Adrenal gland (tissue), 5 donors: ENCODE measurements around the gene KCNK5.

Experiments used
- CTCF ChIP-seq, 6 experiments: fragments of 450-650 bp in 4 of 6; fragments of 200-600 bp in 2 of 6; sonication (generic) in 1 of 6; IDR thresholded peaks; 1 replicate in 5 of 6; 2 replicates in 1 of 6; pipeline versions ENCODE4 v1.5.1 to v1.8.0; 2016 to 2021; ENCODE audit warnings: antibody characterized with exemption in 6 of 6, mild to moderate bottlenecking in 2 of 6, moderate library complexity in 1 of 6
- POLR2A ChIP-seq, 2 donors: fragments of 450-650 bp; IDR thresholded peaks; one replicate each; pipeline ENCODE4 v1.6.1; 2017; ENCODE audit warnings: antibody characterized with exemption in 2 of 2, mild to moderate bottlenecking in 2 of 2, moderate library complexity in 1 of 2
- donor health status: DM: no; HTN: no; CAD: no.

GRCh38 chr6:39173270-39173669 is 56.0 kb downstream of the KCNK5 start:
- no peak for TF ChIP-seq CTCF (IDR thresholded peaks at IDR 0.05)
- no peak for TF ChIP-seq POLR2A (IDR thresholded peaks at IDR 0.05)
